DND-41 (cell line): Measurements from ENCODE around the gene SYT5.
A peak's percentile ranks its signal among the peaks of the same experiment; 100 is the strongest.
"Not testable (repeated sequence)": the region's sequence is repeated elsewhere in the genome, so short reads cannot be mapped to it uniquely, and the experiment has no call there.

ENCODE experiments used
- ATAC-seq: fragments of 200-7000 bp; cut with Tn5 transposase; 3 replicates; pipeline ENCODE4 v1.9.1; 2021; ENCODE audit warnings: low read depth; ENCODE audit not compliant: insufficient read depth
- DNase-seq: peaks from one replicate; pipeline ENCODE4 v3.0.0-alpha.2; 2020
- H2AFZ ChIP-seq: 2 replicates; pipeline ENCODE4 v1.6.0; 2012; ENCODE audit warnings: low read depth, low read length
- H3K27ac ChIP-seq: 2 replicates; pipeline ENCODE4 v1.5.1; 2012; ENCODE audit warnings: low read length, inconsistent platforms
- H3K27me3 ChIP-seq: fragments of 200-600 bp; sonication (generic); 2 replicates; pipeline ENCODE4 v1.6.0; 2012; ENCODE audit warnings: low read length, mild to moderate bottlenecking, inconsistent platforms; ENCODE audit not compliant: insufficient read depth, poor library complexity
- H3K36me3 ChIP-seq: 2 replicates; pipeline ENCODE4 v1.5.1; 2012; ENCODE audit warnings: low read length, inconsistent platforms; ENCODE audit not compliant: insufficient read depth
- H3K4me1 ChIP-seq: 2 replicates; pipeline ENCODE4 v1.5.1; 2012; ENCODE audit warnings: mild to moderate bottlenecking, low read length; ENCODE audit not compliant: insufficient read depth
- H3K4me2 ChIP-seq: 2 replicates; pipeline ENCODE4 v1.6.0; 2012; ENCODE audit warnings: mild to moderate bottlenecking, moderate library complexity, low read length, inconsistent platforms; ENCODE audit not compliant: insufficient read depth
- H3K4me3 ChIP-seq, 2 experiments: fragments of 200-600 bp in 1 of 2; shearing (Covaris generic) in 1 of 2; 2 replicates each; pipeline ENCODE4 v1.5.1; 2012 to 2016; ENCODE audit warnings: inconsistent platforms in 2 of 2, low read length in 2 of 2, mild to moderate bottlenecking in 2 of 2, low read depth in 1 of 2, moderate library complexity in 1 of 2
- H3K79me2 ChIP-seq: 2 replicates; pipeline ENCODE4 v1.6.0; 2012; ENCODE audit warnings: low read length, inconsistent platforms; ENCODE audit not compliant: insufficient read depth
- H3K9ac ChIP-seq: 2 replicates; pipeline ENCODE4 v1.6.0; 2012; ENCODE audit warnings: low read depth, mild to moderate bottlenecking, inconsistent platforms, low read length, moderate library complexity
- H3K9me3 ChIP-seq: 2 replicates; pipeline ENCODE4 v1.5.1; 2012; ENCODE audit warnings: low read length, moderate library complexity, mild to moderate bottlenecking, inconsistent platforms; ENCODE audit not compliant: insufficient read depth, severe bottlenecking
- H4K20me1 ChIP-seq: 2 replicates; pipeline ENCODE4 v1.6.0; 2012; ENCODE audit warnings: low read length; ENCODE audit not compliant: insufficient read depth
- EZH2 ChIP-seq: IDR thresholded peaks from 3 replicates; pipeline ENCODE4 v1.6.1; 2012; ENCODE audit warnings: borderline replicate concordance, low read depth, mild to moderate bottlenecking, moderate library complexity, low read length, inconsistent platforms; ENCODE audit not compliant: severe bottlenecking
- TF ChIP-seq, protein P1 (sequence below): IDR thresholded peaks from 2 replicates; pipeline ENCODE4 v1.5.1; 2012; ENCODE audit warnings: borderline replicate concordance, low read length, moderate library complexity, mild to moderate bottlenecking; ENCODE audit not compliant: poor library complexity, severe bottlenecking; ENCODE audit errors: extremely low read depth

Gene SYT5

DNA sequence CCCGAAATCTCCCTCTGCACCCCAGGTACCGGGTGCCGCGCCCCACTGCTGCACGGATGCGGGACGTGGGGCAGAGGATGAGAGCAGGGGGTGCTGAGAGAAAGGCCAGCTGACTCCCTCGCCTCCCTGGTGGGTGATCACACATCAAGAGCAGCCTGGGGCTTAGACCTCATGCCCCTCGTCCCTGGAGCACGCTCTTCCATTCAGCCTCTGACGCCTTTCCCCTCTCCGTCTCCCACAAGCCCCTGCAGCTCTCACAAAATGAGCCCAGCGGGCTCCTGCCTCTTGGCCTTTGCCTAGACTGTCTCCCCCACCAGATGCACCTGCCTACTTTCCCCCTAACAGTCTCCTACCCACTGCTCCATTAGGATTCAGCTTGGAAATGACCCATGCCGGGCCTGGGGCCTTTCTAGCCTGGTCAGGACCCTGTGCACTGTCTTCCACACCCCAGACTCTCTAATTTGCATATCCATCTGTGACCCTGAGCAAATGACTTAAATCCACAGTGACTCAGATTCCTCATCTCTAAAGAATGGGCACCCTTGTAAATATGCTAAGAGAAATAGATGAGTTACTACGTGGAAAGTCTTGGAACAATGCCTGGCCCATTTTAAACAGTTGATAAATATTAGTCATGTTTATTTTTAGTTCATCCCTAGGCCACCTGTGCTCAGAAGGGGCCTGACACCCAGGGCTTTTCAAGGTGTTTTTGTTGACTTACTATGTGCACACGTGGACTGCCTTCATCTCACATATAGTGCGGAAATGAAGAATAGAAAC, 29.8 kb upstream of the SYT5 start:
- H4K20me1 ChIP-seq = no peaks in the 10 kb centered on the region
- H3K9me3 ChIP-seq = peaks cover 5% of the 10 kb centered on the region
- no peak overlapping the region for H3K4me2 ChIP-seq
- H3K36me3 ChIP-seq = no peaks in the 10 kb centered on the region
- no peak overlapping the region for H3K9ac ChIP-seq
- no peaks in the 10 kb centered on the region for H3K4me1 ChIP-seq
- DNase-seq = no peak
- H3K79me2 ChIP-seq = no peaks in the 10 kb centered on the region
- no peak for ATAC-seq
- H3K4me3 ChIP-seq = no peak overlapping the region
- TF ChIP-seq, protein P1, sequence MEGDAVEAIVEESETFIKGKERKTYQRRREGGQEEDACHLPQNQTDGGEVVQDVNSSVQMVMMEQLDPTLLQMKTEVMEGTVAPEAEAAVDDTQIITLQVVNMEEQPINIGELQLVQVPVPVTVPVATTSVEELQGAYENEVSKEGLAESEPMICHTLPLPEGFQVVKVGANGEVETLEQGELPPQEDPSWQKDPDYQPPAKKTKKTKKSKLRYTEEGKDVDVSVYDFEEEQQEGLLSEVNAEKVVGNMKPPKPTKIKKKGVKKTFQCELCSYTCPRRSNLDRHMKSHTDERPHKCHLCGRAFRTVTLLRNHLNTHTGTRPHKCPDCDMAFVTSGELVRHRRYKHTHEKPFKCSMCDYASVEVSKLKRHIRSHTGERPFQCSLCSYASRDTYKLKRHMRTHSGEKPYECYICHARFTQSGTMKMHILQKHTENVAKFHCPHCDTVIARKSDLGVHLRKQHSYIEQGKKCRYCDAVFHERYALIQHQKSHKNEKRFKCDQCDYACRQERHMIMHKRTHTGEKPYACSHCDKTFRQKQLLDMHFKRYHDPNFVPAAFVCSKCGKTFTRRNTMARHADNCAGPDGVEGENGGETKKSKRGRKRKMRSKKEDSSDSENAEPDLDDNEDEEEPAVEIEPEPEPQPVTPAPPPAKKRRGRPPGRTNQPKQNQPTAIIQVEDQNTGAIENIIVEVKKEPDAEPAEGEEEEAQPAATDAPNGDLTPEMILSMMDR = no peak
- no peak for TF ChIP-seq EZH2
- no peak overlapping the region for H3K27ac ChIP-seq
- no peaks in the 10 kb centered on the region for H3K27me3 ChIP-seq
- H2AFZ ChIP-seq = no peak overlapping the region

DNA sequence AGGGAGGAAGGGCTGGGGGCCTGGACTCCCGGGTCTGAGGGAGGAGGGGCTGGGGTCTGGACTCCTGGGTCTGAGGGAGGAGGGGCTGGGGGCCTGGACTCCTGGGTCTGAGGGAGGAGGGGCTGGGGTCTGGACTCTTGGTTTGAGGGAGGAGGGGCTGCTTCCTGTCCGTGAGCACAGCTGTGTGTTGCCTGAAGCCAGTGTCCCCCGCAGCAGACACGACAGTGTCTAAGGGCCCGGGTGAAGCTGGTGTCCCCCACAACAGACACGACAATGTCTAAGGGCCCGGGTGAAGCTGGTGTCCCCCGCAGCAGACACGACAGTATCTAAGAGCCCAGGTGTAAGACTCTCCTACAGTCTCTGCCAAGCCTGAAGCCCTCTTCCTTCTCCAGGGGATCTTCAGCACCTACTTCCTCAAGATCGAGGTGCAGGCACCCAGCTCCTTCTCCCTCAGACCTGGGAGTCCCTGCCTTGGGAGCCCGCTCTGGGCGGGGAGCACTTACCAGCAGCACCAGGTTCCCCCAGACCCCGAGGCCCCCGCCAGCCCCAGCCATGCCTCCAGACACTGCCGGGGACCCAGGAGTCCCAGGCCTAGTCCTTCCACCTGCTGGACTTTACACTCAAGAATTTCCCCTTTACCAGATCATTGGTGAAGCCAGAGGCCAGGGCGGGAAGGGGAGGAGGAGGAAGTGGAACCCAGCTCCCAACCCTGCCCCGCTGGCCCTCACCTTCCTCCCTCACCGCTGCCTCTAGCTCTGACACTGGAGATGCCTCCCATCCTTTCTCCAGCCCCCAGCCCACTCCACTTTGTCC, 29.0 kb upstream of the SYT5 start, which contains the start of gene PTPRH:
Gene PTPRH, minus strand, starts transcription at position 622 of the 813 bp plus-strand sequence. Its CDS starts 68 bp downstream, at position 554.
- H3K27me3 ChIP-seq = no peaks in the 10 kb centered on the region
- H3K4me3 ChIP-seq = no peak within 1 kb of the TSS
- H3K9me3 ChIP-seq = peaks cover 5% of the 10 kb centered on the region
- H3K79me2 ChIP-seq = no peaks in the 10 kb centered on the region
- H3K9ac ChIP-seq = no peak within 1 kb of the TSS
- no peak within 1 kb of the TSS for H3K4me2 ChIP-seq
- H3K36me3 ChIP-seq = no peaks in the 10 kb centered on the region
- TF ChIP-seq, protein P1 = no peak
- no peak for TF ChIP-seq EZH2
- no peaks in the 10 kb centered on the region for H3K4me1 ChIP-seq
- ATAC-seq (no peak), DNase-seq (no peak)
- no peaks in the 10 kb centered on the region for H4K20me1 ChIP-seq
- H3K27ac ChIP-seq = no peak within 1 kb of the TSS
- H2AFZ ChIP-seq = no peak within 1 kb of the TSS

DNA sequence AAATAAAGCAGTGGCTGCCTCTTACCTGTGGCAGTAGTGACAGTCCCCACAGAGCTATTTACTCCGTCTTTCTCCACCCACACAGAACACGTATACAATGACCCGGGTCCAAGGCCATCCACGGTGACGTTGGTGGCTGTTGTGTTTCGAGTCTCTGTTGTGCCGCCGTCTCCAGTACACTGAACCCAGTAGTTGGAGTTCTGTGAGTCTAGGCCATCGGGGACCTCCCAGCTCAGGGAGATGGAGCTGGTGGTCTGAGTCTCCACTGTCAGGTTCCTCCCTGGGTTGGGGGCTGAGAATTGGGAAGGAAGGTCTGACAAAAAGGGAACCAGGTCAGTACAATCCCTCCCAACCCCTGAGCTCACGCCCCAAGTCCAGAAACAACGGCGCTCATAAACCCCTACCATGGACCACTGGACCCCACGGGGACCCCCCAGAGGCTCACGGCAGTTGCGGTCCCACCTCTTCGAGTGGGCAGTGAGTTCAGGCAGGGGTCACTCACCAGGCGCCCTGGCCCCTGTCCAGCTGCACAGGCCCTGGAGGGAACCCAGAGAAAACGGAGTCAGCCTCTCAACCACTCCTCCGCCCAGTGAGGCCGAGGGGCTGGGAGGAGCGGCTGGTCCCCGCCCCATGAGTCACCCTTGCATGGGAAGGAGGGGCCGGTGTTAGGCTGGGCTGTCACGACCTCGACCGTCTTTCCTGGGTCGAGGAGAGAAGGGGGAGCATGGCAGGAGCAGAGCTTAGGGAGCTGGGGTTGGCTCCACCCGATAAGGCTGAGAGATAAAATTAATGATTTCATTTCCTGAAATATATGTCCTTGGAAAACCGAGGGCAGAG, 26.8 kb upstream of the SYT5 start:
- Histone ChIP-seq H3K36me3 (no peaks in the 10 kb centered on the region), H3K4me2 (no peak overlapping the region), H3K9ac (no peak overlapping the region), H4K20me1 (no peaks in the 10 kb centered on the region), H3K4me1 (no peaks in the 10 kb centered on the region), H2AFZ (no peak overlapping the region), H3K9me3 (no peaks in the 10 kb centered on the region), H3K79me2 (no peaks in the 10 kb centered on the region), H3K4me3 (no peak overlapping the region), H3K27ac (no peak overlapping the region), H3K27me3 (no peaks in the 10 kb centered on the region)
- peak; percentile 33 for DNase-seq
- no peak for TF ChIP-seq EZH2
- TF ChIP-seq, protein P1 = no peak
- peak; percentile 80 for ATAC-seq

DNA sequence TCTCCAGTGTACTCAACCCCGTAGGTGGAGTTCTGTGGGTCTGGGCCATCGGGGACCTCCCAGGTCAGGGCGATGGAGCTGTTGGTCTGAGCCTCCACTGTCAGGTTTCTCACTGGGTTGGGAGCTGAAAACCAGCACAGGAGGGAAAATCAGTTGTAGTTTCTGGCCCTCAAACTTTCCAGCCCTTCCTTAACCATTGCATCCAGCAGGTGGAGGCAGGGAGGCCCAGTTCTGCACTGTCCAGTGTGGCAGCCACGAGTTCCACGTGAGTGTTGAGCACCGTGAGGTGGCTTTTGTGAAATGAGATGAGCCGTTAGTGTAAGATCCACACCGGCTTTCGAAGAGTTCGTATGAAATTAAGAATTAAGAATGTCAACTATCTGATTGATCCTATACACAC, 22.1 kb upstream of the SYT5 start:
- H3K36me3 ChIP-seq, H3K4me3 ChIP-seq, DNase-seq, H3K9me3 ChIP-seq, H3K4me2 ChIP-seq, H4K20me1 ChIP-seq, H2AFZ ChIP-seq, H3K9ac ChIP-seq, H3K4me1 ChIP-seq, H3K27ac ChIP-seq, H3K27me3 ChIP-seq, H3K79me2 ChIP-seq, ATAC-seq: not testable (repeated sequence)
